Measurements from ENCODE around the gene ZNF133.
"Not testable (repeated sequence)": the region's sequence is repeated elsewhere in the genome, so short reads cannot be mapped to it uniquely, and the experiment has no call there.

Gene ZNF133

DNA sequence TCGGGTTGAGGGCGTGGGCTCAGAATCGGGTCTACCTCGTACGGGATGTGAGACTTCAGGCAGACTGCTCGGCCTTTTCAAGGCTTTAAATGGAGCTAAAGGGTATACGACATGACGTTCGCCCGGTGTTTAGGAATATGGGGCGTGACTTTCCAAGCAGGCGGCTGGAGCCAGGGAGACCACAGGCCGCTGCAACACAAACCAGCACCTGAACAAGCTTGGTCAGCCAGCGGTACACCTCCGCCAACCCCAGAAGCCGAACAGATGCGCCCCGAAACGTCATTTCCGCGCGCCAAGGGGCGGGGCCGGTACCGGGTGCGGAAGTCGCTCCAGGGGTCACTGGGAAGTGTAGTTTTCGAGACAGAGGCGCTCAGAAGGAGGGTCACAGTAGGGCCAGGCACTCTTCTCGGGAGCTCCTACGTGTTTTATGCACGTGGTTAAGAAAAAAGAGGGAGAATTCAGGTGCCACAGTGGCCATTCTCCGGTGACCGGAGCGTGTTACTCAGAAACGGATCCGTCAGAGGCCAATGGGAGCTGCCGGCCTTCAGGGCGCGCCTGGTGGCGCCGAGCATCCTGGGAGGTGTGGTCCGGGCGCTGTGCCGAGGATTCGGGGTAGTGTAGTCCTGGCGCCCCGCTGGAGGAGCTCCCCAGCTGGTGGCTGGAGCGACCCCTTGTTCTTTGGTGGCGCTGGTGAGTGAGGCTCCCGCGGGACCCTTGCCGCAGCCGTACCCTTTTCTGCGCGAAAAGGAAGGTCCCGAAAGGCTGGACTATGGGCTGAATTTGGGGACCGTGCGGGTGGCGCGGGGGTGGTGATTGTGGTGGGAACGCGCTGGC, at the start of gene ZNF133:
TSS of gene ZNF133 (plus strand) at position 613 of the 834 bp plus-strand sequence. CDS start 17,160 bp downstream, outside the sequence.
- peak; percentile 78 for DNase-seq (ENCODE audit: low read depth, low spot score)

DNA sequence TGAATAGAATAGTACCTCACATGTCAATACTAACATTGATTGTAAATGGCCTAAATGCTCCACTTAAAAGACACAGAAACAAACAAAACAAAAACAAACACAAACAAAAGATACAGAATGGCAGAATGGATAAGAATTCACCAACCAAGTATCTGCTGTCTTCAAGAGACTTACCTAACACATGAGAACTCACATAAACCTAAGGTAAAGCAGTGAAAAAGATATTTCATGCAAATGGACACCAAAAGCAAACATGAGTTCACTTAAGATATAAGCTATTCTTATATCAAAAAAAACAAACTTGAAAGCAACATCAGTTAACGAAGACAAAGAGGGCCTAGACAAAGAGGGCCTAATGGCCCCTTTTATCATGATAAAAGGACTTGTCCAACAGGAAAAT, 47.3 kb upstream of the ZNF133 start:
- no peak for DNase-seq (ENCODE audit: low read depth, low spot score)

DNA sequence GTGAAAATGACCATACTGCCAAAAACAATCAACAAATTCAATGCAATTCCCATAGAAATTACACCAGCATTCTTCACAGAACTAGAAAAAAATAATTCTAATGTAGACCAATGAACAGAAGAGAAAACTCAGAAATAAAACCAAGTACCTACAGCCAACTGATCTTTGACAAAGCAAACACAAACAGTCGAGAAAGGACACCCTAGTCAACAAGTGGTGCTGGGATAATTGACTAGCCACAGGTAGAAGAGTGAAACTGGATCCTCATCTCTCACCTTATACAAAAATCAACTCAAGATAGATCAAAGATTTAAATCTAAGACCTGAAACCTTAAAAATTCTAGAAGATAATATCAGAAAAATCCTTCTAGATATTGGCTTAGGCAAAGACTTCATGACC, 44.5 kb upstream of the ZNF133 start:
- DNase-seq (ENCODE audit: low read depth, low spot score): no peak

- DNase-seq (ENCODE audit: low read depth, low spot score): not testable (repeated sequence)
Measured at GRCh38 chr20:18248545-18248944, 39.8 kb upstream of the ZNF133 start.

GRCh38 chr20:18250217-18250616, 38.1 kb upstream of the ZNF133 start:
- DNase-seq (ENCODE audit: low read depth, low spot score): no peak

- DNase-seq (ENCODE audit: low read depth, low spot score): no peak
Measured at GRCh38 chr20:18252597-18253451, 35.5 kb upstream of the ZNF133 start.

- DNase-seq (ENCODE audit: low read depth, low spot score): no peak
Measured at GRCh38 chr20:18254615-18255014, 33.7 kb upstream of the ZNF133 start.

GRCh38 chr20:18255526-18255925, 32.8 kb upstream of the ZNF133 start:
- no peak for DNase-seq (ENCODE audit: low read depth, low spot score)

- no peak for DNase-seq (ENCODE audit: low read depth, low spot score)
Measured at GRCh38 chr20:18256440-18257090, 31.8 kb upstream of the ZNF133 start.

DNA sequence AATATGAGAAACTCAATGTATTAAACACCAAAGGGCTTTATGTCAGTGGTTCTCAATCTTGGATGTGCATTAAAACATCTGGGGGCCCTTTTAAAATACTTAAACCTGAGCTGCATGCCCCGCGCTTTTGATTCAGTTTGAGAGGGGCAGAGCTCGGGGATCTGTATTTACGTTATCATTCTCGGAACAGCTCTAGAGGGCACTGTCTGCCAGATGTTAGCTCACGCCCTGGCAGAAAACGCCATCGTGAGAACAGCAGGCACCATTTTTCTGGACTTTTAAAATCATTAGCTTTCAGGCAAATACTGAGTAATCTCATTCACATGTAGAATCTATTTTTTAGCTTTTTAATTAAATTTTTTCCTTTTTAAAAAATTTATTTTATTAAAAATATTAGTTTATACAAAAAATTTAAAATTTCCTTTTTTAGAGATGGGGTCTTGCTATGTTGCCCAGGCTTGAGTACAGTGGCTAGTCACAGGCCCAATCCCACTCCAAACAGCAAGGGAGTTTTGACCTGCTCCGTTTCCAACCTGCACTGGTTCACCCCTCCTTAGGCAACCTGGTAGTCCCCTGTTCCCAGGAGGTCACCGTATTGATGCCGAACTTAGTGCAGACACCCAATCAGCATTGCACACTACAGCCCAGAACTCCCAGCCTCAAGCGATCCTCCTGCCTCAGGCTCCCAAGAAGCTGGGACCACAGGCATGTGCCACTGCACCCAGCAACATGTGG, 30.0 kb upstream of the ZNF133 start:
- no peak for DNase-seq (ENCODE audit: low read depth, low spot score)

DNA sequence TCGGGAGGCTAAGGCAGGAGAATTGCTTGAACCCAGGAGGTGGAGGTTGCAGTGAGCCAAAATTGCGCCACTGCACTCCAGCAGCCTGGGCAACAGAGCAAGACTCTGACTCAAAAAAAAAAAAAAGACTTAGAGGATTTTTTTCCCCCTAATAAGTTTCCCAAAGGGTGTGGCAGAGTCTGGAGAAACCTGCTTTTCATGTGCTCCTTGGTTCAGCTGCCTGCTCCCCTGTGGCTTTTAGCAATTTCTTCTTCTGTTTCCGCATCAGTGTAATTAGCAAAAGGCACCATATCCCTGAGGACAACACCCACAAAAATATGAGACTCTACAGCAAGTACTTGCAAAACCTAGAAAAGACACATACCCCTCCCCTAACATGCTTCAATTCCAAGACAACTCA, 28.6 kb upstream of the ZNF133 start:
- no peak for DNase-seq (ENCODE audit: low read depth, low spot score)

- peak; percentile 75 for DNase-seq (ENCODE audit: low read depth, low spot score)
Measured at GRCh38 chr20:18263723-18264122, 24.6 kb upstream of the ZNF133 start.

GRCh38 chr20:18265441-18265840, 22.9 kb upstream of the ZNF133 start:
- no peak for DNase-seq (ENCODE audit: low read depth, low spot score)

DNA sequence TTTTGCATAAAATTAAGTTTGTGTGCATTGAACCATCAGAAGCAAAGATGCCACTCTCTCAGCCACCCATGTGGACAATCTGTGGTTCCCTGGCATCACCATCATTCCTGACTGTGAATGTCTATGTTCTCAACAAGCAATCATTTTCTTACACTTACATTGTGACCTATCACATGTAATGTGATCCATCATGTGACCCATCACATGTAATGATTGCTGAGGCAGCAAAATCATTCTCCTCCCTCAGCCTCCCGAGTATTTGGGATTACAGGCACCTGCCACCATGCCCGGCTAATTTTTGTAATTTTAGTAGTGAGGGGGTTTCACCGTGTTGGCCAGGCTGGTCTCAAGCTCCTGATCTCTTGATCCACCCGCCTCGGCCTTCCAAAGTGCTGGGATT, 22.0 kb upstream of the ZNF133 start:
- no peak for DNase-seq (ENCODE audit: low read depth, low spot score)

GRCh38 chr20:18267815-18268214, 20.5 kb upstream of the ZNF133 start:
- DNase-seq (ENCODE audit: low read depth, low spot score): no peak

GRCh38 chr20:18271160-18271559, 17.2 kb upstream of the ZNF133 start:
- DNase-seq (ENCODE audit: low read depth, low spot score): no peak

DNA sequence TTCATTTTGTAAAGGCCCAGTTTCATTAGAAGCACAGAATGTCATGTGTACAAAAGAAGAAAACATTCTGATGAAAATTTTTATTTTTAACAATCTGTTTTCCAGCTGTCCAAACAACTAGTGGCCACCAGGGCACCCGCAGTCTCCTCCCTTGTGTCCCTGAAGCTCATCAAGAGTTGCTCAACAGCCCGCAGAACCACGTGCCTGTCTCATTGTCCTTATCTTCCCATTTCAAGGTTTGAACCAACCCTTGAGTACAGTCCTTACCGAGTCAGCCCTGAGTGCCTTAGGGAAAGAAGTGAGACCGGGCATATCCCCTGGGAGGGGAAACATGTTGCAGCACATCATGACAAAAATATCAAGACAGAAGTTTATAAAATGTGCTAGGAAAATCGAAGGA, 15.9 kb upstream of the ZNF133 start:
- no peak for DNase-seq (ENCODE audit: low read depth, low spot score)

GRCh38 chr20:18273738-18274137, 14.6 kb upstream of the ZNF133 start:
- DNase-seq (ENCODE audit: low read depth, low spot score): no peak

DNA sequence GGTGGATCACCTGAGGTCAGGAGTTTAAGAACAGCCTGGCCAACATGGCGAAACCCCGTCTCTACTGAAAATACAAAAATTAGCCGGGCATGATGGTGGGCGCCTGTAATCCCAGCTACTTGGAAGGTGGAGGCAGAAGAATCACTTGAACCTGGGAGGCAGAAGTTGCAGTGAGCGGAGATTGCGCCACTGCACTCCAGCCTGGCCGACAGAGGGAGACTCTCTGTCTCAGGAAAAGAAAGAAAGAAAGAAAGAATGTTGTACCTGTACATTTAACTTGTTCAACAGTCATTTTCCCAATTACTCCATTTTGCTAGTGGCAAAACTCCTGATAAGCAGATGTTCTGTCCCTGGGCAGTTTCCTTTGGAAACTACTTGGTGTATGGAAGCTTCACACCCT, 12.4 kb upstream of the ZNF133 start:
- not testable (repeated sequence) for DNase-seq (ENCODE audit: low read depth, low spot score)

DNA sequence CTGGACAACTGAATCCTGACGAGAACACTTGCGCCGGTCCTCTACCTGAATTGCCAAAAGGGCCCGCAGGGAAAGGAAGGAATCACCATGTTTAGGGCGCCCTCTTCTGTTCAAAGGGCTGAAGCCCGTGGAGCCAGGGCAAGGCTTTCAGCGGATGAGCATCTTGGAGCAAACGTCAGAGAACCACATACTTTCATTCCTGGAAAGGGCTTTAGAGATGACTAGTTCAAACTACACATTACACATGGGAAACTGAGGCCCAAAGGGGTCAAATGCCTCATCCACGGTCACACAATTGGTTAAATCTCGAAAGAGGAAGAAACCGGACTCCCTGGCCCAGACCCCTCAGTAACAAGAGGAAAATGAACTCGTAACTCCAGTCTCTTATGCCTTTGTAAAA, 11.5 kb upstream of the ZNF133 start:
- no peak for DNase-seq (ENCODE audit: low read depth, low spot score)

- no peak for DNase-seq (ENCODE audit: low read depth, low spot score)
Measured at GRCh38 chr20:18279242-18279641, 9.1 kb upstream of the ZNF133 start.

Data from brain pericyte (primary cell).